Measurements from ENCODE around the gene NUTM1.
"Not testable (repeated sequence)": the region's sequence is repeated elsewhere in the genome, so short reads cannot be mapped to it uniquely, and the experiment has no call there.

DNA sequence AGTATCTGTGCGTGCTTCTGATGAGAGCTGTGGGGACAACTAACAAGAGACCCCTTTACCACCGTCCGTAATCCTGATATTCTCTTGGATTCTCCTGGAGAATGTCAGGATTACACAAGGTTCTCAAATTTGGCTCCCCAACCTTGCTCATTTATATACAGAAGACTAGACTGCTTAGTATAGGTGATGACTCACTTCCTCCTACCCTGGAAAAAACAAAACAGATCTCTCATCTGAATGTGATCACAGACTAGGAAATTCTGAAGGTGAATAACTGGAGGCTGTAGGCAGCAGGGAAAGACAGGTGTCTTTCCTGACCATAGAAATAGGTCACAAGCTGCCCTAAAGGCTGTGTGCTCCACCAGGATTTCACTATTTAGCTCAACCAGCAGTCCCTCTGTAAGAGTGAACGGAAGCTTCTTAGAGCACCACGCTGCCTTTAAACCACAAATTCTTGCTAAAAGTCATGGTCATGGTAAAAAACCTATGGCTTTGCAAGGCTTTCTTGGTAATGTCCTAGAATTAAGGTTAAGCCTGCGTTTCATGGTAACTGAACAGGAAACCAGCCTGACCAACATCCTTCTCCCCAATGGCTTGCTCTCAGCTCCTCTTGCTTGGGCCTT lies 54.6 kb downstream of the NUTM1 start:
- TF ChIP-seq EZH2phosphoT487 (IDR thresholded peaks at IDR 0.05; ENCODE audit: insufficient read depth, low read depth); EZH2 (IDR thresholded peaks at IDR 0.05; ENCODE audit: insufficient read depth, poor library complexity, severe bottlenecking): not testable (repeated sequence)

All from GM23248 (cell line).